ENCODE measurements around the gene ORM1.
"Not testable (repeated sequence)": the region's sequence is repeated elsewhere in the genome, so short reads cannot be mapped to it uniquely, and the experiment has no call there.

ORM1 gene

GRCh38 chr9:114330636-114331035 is 7.7 kb downstream of the ORM1 start:
- no peak for TF ChIP-seq CTCF (IDR thresholded peaks at IDR 0.05; ENCODE audit: borderline replicate concordance, insufficient read depth, low read depth, low read length)
- H3K4me3 ChIP-seq (ENCODE audit: low read depth, low read length), result no peak overlapping the region

- not testable (repeated sequence) for H3K4me3 ChIP-seq (ENCODE audit: low read depth, low read length)
Measured at GRCh38 chr9:114331229-114332195, 8.6 kb downstream of the ORM1 start.

- H3K4me3 ChIP-seq (ENCODE audit: low read depth, low read length), result not testable (repeated sequence)
Measured at GRCh38 chr9:114332474-114333040, 9.7 kb downstream of the ORM1 start.

GRCh38 chr9:114333718-114334117 is 10.8 kb downstream of the ORM1 start:
- H3K4me3 ChIP-seq (ENCODE audit: low read depth, low read length), result not testable (repeated sequence)

- no peak for TF ChIP-seq CTCF (IDR thresholded peaks at IDR 0.05; ENCODE audit: borderline replicate concordance, insufficient read depth, low read depth, low read length)
Measured at GRCh38 chr9:114334490-114334889, 11.6 kb downstream of the ORM1 start.

GRCh38 chr9:114335745-114336144 is 12.8 kb downstream of the ORM1 start:
- no peak overlapping the region for H3K4me3 ChIP-seq (ENCODE audit: low read depth, low read length)
- no peak for TF ChIP-seq CTCF (IDR thresholded peaks at IDR 0.05; ENCODE audit: borderline replicate concordance, insufficient read depth, low read depth, low read length)

More at GRCh38 chr9:114334490-114334889, 11.6 kb downstream of the ORM1 start:
- H3K4me3 ChIP-seq (ENCODE audit: low read depth, low read length), result no peak overlapping the region

GRCh38 chr9:114336157-114336556 is 13.3 kb downstream of the ORM1 start:
- no peak overlapping the region for H3K4me3 ChIP-seq (ENCODE audit: low read depth, low read length)
- TF ChIP-seq CTCF (IDR thresholded peaks at IDR 0.05; ENCODE audit: borderline replicate concordance, insufficient read depth, low read depth, low read length), result no peak

GRCh38 chr9:114336699-114337395 is 13.9 kb downstream of the ORM1 start:
- TF ChIP-seq CTCF (IDR thresholded peaks at IDR 0.05; ENCODE audit: borderline replicate concordance, insufficient read depth, low read depth, low read length), result no peak
- no peak overlapping the region for H3K4me3 ChIP-seq (ENCODE audit: low read depth, low read length)

Data from GM12875 (cell line).